ENCODE data around the gene ZNF646. TPM values are rescaled to one million over a fixed set of nuclear protein-coding genes. Genes with fewer than 3 reads are reported as not detected.

The ZNF646 gene
- total and polyA plus RNA-seq, 4 donors: 0.89 to 9.6 (median 4.0) TPM

DNA sequence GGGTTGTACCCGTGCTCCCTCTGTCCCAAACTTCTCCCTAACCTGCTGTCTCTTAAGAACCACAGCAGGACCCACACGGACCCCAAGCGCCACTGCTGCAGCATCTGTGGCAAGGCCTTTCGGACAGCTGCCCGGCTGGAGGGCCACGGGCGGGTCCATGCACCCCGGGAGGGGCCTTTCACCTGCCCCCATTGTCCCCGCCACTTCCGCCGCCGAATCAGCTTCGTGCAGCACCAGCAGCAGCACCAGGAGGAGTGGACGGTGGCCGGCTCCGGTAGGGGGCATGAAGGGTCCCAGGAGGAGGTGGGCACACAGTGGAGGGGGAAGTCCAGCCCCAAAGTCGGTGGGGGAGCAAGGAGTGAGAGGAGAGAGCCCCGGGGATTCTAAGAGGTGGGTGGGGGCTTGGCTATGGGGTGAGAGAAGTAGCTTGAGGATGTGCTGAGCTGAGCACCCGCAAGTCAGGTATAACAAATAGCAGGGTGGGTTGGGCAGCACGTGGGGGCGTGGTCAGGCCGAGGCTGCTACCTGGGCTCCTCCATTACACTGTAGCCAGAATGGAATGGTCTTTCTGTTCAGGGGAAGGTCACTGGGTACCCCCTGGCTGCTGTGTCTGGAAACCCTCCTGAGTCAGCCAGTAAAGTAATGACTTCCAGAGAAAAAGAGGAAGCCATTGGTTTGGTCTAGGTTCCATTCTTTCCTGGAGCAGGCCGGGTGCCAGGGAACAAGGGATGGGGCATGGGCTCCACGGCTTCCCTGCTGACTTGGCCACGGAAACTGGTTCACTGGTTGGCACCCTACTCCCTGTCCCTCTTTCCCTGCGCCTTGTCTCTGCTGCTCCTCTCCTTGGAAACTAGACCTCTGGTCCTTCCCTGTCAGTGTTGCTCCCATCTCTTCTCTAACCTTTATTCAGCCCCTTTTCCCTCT, 7.5 kb downstream of the ZNF646 start:
- no peak overlapping the region for H3K27ac ChIP-seq (ENCODE audit: low read depth in 1 of 2, low read length in 2 of 2)
- peaks cover 9 to 64% (median 30%) of the 10 kb centered on the region in 4 donors for H3K36me3 ChIP-seq (ENCODE audit: control insufficient read depth in 4 of 4, insufficient read depth in 3 of 4, low read depth in 1 of 4, low read length in 3 of 4)
- H3K4me1 ChIP-seq (ENCODE audit: control insufficient read depth in 4 of 4, insufficient read depth in 4 of 4, low read length in 3 of 4): no peaks in the 10 kb centered on the region
- H3K9ac ChIP-seq (ENCODE audit: low read depth in 1 of 2, low read length in 2 of 2): no peak overlapping the region
- no peaks in the 10 kb centered on the region for H3K27me3 ChIP-seq (ENCODE audit: control insufficient read depth in 4 of 4, insufficient read depth in 4 of 4, low read length in 3 of 4)
- H3K4me3 ChIP-seq (ENCODE audit: low read depth in 1 of 3, low read length in 3 of 3): no peak overlapping the region
- H3K9me3 ChIP-seq (ENCODE audit: control insufficient read depth in 4 of 4, low read length in 3 of 4): no peaks in the 10 kb centered on the region
- 87% methylated on average over 26 of the region's 26 CpGs for WGBS
- TF ChIP-seq YY1 (IDR thresholded peaks at IDR 0.05) (no peak), ZBTB33 (IDR thresholded peaks at IDR 0.05) (no peak), CTCF (IDR thresholded peaks at IDR 0.05; ENCODE audit: low read depth, low read length, missing input control) (no peak), EGR1 (IDR thresholded peaks at IDR 0.05; ENCODE audit: low read depth in 2 of 2) (no peak), GABPA (IDR thresholded peaks at IDR 0.05 in 1 of 2, conservative IDR thresholded peaks at IDR 0.05 in 1 of 2) (no peak), TAF1 (conservative IDR thresholded peaks at IDR 0.05) (no peak), REST (IDR thresholded peaks at IDR 0.05) (no peak), RXRA (IDR thresholded peaks at IDR 0.05) (no peak), HNF4A (conservative IDR thresholded peaks at IDR 0.05) (no peak), NR2F2 (IDR thresholded peaks at IDR 0.05) (no peak), JUND (IDR thresholded peaks at IDR 0.05) (no peak), FOXA2 (IDR thresholded peaks at IDR 0.05) (no peak), RAD21 (IDR thresholded peaks at IDR 0.05) (no peak), FOXA1 (IDR thresholded peaks at IDR 0.05) (no peak), SP1 (IDR thresholded peaks at IDR 0.05) (no peak), HNF4G (IDR thresholded peaks at IDR 0.05) (no peak)
- TF ChIP-seq, protein P1, sequence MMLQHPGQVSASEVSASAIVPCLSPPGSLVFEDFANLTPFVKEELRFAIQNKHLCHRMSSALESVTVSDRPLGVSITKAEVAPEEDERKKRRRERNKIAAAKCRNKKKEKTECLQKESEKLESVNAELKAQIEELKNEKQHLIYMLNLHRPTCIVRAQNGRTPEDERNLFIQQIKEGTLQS (IDR thresholded peaks at IDR 0.05): no peak
- TF ChIP-seq, protein P2, sequence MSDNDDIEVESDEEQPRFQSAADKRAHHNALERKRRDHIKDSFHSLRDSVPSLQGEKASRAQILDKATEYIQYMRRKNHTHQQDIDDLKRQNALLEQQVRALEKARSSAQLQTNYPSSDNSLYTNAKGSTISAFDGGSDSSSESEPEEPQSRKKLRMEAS (IDR thresholded peaks at IDR 0.05): no peak
- no peak for DNase-seq (ENCODE audit: low spot score)

Measured in liver (tissue), 9 donors.